GM19372 (cell line): ENCODE data around the gene CLBA1.
A peak's percentile ranks its signal among the peaks of the same experiment; 100 is the strongest.
"Not testable (repeated sequence)": the region's sequence is repeated elsewhere in the genome, so short reads cannot be mapped to it uniquely, and the experiment has no call there.

ENCODE experiments used
- ATAC-seq: cut with Tn5 transposase; IDR thresholded peaks from one replicate; pipeline ENCODE4 v1.9.1; 2021; ENCODE audit warnings: mild to moderate bottlenecking, low read depth, moderate library complexity; ENCODE audit not compliant: unreplicated experiment

Gene CLBA1

DNA sequence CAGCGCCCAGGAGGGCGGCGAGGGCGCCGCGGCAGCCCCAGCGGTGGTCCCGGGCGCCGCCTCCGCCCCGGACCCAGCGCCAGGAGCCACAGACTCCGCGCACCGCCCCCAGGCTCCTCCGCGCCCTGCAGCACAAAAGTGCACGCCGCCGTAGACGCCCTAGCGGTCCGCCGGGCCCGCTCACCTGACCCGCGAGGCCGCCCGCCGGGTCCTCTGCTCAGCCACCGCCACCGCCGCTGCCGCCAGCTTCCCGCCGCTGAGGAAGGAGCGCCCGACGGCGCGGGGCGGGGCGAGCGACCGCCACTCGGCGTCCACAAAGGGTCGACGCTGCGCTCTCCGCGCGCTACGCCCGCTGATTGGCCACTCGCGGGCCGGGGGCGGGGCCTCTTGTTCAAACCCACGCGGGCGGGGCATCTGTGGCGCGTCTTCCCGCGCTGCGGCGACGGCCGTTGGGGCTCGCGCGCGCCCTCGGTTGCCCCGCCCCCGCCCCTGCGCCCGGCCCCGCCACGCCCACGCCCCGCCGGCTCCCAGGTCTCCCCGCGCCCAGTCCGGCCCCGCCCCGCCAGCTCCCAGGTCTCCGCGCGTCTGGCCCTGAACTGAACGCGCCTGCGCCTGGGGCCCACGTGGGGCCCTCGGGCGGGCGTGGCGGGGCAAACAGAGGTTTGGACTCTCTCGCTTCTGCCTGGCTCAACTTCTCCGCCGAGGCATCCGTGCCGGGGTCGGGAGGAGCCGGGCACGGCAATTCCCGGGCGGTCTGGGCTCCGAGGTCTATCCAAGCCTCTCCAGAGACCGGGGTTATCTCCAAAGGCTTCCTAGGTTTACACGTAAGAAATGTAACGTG is 35.4 kb downstream of the CLBA1 start, which contains the start of gene CDCA4:
TSS of gene CDCA4 (minus strand) at position 269 of the 841 bp plus-strand sequence. CDS start 9,154 bp downstream, outside the sequence.
- peak; percentile 77 for ATAC-seq

DNA sequence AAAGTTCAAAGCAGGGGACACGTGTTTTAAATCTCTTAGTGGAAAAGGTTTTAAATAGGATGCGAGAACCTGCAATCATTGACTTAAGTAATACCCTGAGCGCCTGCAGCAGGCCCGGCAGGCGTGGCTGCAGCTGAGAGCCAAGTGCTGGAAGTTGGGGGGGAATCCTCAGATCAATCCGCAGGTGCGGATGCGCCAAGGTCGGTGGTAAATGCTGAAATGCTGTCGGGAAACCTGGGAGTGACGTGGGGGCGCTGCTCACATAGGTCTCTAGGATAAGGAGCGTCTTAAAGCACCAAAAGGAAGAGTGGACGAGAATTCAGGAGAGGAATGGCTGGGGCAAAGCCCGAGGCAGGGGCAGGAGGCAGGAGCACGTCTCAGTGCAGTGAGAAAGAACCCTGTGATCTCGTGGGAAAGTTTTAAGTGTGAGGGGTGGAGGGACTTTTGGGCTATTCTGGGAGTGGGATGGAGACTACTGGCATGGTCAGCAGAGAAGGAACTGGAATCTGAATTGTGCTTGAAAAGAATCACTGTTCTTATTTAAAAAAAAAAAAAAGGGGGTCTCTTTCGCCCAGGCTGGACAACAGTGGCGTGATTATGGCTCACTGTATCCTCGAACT is 36.2 kb downstream of the CLBA1 start:
- ATAC-seq = no peak

- no peak for ATAC-seq
Measured at GRCh38 chr14:105022276-105022670, 36.7 kb downstream of the CLBA1 start.

DNA sequence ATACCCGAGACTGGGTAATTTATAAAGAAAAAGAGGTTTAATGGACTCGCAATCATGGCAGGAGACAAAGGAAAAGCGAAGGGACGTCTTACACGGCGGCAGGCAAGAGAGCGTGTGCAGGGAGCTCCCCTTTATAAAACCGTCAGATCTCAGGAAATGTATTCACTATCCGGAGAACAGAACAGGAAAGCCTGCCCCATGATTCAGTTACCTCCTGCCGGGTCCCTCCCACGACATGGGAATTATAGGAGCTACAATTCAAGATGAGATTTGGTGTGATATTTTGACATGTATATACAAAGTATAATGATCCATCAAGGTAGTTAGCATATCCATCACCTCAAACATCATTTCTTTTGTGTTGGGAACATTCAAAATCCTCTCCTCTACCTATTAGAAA is 37.6 kb downstream of the CLBA1 start:
- no peak for ATAC-seq

GRCh38 chr14:105023791-105024480 is 38.3 kb downstream of the CLBA1 start:
- no peak for ATAC-seq

- ATAC-seq = no peak
Measured at GRCh38 chr14:105025429-105025828, 39.8 kb downstream of the CLBA1 start.

DNA sequence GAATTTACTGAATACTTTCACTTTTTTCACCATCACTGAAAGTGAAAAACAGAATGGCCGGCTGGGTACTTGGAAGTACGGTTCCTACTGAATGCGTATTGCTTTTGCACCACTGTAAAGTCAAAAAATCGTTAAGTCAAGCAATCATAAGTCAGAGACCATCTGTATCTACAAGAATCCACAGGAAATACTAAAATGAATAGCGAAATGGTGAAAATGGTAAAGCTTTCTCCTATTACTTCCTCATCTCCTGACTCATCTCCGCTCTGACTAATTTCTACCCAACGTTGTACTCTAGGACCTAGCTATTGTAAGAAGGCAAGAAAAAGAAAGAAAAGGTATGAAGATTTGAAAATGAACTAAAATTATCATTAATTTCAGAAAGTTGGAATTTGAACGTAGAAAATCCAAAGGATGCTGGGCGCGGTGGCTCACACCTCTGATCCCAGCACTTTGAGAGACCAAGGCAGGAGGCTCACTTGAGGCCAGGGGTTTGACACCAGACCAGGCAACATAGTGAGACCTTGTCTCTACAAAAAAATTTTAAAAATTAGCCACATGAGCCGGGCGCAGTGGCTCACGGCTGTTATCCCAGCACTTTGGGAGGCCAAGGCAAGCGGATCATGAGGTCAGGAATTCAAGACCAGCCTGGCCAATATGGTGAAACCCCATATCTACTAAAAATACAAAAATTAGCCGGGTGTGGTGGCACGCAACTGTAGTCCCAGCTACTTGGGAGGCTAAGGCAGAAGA is 40.6 kb downstream of the CLBA1 start:
- no peak for ATAC-seq

DNA sequence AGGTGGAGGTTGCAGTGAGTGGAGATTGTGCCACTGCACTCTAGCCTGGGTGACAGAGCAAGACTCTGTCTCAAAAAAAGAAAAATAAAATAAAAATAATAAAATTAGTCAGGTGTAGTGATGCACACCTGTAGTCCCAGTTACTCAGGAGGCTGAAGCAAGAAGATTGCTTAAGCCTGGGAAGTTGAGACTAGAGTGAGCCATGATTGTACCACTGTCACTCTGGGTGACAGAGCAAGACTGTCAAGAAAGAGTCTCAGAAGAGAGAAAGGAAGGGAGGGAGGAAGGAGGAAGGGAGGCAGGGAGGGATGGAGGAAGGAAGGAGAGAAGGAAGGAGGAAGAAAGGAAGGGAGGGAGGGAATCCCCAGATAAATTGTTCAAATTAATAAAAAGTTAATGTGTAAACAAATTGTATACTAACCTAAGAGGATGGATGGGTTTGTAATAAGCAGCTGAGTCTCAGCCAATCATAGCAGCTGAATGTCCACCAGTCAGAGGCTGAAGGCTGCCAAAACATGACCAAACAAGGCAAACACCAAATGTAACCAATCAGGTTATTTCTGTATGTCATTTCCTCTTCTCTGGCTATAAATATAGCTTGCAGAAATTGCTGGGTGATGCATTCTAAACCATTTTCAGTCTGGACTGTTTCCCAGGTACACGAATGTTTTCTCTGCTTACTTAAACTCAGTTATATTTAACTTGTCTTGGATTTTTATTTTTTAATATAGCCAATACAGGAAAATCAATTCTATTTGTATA is 41.4 kb downstream of the CLBA1 start:
- ATAC-seq = no peak

GRCh38 chr14:105027718-105028117 is 42.1 kb downstream of the CLBA1 start:
- ATAC-seq = not testable (repeated sequence)

GRCh38 chr14:105028251-105028927 is 42.8 kb downstream of the CLBA1 start:
- no peak for ATAC-seq

DNA sequence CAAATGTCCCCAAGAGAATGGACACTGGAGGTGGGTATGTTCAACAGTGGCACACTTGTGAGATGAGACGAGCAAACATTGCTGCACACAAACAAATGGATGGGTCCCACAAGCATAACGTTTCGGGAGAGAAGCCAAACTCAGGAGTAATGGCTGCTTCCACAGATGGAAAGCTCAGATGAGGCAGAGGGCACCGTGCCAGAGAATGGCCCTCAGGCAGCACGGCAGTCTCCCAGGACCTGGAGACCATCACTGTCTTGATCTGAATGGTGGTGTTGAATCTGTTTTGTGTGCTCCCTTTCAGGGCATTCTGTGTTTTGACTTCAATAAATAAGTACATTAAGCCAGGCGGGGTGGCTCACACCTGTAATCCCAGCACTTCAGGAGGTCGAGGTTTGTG is 43.8 kb downstream of the CLBA1 start:
- no peak for ATAC-seq

- no peak for ATAC-seq
Measured at GRCh38 chr14:105030194-105030593, 44.6 kb downstream of the CLBA1 start.

- no peak for ATAC-seq
Measured at GRCh38 chr14:105030836-105031396, 45.3 kb downstream of the CLBA1 start.

DNA sequence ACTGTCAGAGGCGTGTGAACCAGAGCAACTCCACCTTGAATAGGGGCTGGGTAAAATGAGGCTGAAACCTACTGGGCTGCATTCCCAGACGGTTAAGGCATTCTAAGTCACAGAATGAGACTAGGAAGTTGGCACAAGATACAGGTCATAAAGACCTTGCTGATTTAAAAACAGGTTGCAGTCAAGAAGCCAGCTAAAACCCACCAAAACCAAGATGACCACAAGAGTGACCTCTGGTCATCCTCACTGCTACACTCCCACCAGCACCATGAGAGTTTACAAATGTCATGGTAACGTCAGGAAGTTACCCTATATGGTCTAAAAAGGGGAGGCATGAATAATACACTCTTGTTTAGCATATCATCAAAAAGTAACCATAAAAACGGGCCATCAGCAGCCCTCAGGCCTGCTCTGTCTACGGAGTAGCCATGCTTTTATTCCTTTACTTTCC is 46.9 kb downstream of the CLBA1 start:
- not testable (repeated sequence) for ATAC-seq

DNA sequence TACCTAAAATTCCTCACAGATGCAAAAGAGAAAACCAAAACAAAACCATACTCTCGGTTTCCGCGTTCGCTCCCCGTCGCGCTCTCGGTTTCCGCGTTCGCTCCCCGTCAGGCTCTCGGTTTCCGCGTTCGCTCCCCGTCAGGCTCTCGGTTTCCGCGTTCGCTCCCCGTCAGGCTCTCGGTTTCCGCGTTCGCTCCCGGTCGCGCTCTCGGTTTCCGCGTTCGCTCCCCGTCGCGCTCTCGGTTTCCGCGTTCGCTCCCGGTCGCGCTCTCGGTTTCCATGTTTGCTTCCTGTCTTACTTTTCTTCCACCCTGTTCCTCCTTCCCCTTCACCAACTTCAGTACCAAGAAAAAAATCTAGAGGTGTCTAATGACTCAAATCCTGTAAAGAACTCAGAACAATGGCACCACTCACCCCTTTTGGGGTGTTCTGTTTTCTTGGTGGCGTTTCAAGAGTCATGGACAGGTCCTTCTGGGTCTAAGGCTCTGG is 47.9 kb downstream of the CLBA1 start:
- not testable (repeated sequence) for ATAC-seq

DNA sequence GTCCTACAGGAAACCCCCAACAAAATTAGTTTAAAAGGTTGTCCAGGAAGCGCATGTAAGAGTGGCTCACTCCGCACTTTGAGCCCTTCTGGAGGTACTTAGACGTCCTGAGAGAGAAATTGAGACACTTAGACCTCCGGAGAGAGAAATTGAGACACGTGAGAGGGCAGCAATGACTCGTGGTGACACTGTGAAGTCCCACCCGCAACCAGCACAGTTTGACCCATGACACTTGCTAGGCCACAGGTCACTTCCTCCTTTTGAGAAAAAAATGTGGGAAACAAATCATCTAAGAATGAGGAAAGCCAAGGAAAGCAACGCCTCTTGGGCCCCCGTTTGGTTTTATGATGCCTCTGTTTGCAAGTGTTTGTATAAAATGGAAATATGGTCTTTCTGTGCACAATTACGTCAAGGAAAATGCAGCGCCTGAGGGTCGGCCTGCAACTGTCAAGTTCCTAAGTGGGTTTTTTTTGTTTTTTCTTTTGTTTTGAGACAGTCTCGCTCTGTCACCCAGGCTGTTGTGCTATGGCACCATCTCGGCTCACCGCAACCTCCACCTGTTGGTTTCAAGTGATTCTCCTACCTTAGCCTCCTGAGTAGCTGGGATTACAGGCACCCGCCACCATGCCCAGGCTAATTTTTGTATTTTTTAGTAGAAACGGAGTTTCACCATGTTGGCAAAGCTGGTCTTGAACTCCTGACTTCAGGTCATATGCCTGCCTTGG is 48.9 kb downstream of the CLBA1 start:
- no peak for ATAC-seq

DNA sequence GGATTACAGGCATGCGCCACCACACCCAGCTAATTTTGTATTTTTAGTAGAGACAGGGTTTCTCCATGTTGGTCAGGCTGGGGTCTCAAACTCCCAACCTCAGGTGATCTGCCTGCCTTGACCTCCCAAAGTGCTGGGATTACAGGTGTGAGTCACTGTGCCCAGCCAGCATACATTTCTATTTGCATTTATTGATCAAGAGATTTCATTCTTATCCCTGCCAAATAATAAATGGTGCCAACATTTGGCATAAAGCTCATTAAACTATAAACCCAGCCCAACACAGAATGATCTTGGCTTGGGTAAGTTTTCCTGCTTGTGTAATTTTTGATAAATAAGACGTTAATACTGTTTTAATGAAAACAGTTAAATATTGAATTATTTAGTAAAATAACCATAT is 50.0 kb downstream of the CLBA1 start:
- ATAC-seq = not testable (repeated sequence)
